ENCODE measurements around the gene CARF.
A peak's percentile ranks its signal among the peaks of the same experiment; 100 is the strongest.
"Not testable (repeated sequence)": the region's sequence is repeated elsewhere in the genome, so short reads cannot be mapped to it uniquely, and the experiment has no call there.

CARF gene

DNA sequence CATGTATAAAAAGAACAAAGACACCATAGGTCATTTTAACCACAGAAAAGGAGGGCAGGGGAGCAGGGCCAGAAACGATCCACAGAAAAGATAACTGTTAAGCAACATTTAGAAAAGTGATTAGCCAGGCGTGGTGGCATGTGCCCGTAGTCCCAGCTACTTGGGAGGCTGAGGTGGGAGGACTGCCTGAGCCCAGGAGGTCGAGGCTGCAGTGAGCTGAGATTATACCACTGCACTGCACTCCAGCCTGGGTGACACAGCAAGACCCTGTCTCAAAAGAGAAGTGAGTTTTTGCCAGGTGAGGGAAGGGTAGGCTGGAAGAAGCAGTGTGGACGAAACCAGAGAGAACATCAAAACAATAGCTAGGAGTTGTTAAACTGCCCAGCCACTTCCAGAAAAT, 3.9 kb upstream of the CARF start:
- Histone ChIP-seq H3K27ac (ENCODE audit: low read depth, low read length) (no peak overlapping the region), H3K9ac (ENCODE audit: low read depth in 1 of 2, low read length in 2 of 2) (no peak overlapping the region), H3K27me3 (ENCODE audit: control insufficient read depth in 1 of 2, insufficient read depth in 2 of 2, low read length in 2 of 2) (no peaks in the 10 kb centered on the region), H3K4me1 (ENCODE audit: control insufficient read depth in 1 of 2, insufficient read depth in 2 of 2, low read length in 2 of 2) (peaks cover 5 to 8% of the 10 kb centered on the region in 2 donors), H3K4me3 (ENCODE audit: low read depth in 1 of 2, low read length in 2 of 2) (no peak overlapping the region), H3K9me3 (ENCODE audit: control insufficient read depth in 1 of 2, low read length in 2 of 2) (no peaks in the 10 kb centered on the region), H3K36me3 (ENCODE audit: control insufficient read depth in 1 of 2, insufficient read depth in 2 of 2, low read length in 2 of 2) (peaks cover 0 to 11% of the 10 kb centered on the region in 2 donors)

DNA sequence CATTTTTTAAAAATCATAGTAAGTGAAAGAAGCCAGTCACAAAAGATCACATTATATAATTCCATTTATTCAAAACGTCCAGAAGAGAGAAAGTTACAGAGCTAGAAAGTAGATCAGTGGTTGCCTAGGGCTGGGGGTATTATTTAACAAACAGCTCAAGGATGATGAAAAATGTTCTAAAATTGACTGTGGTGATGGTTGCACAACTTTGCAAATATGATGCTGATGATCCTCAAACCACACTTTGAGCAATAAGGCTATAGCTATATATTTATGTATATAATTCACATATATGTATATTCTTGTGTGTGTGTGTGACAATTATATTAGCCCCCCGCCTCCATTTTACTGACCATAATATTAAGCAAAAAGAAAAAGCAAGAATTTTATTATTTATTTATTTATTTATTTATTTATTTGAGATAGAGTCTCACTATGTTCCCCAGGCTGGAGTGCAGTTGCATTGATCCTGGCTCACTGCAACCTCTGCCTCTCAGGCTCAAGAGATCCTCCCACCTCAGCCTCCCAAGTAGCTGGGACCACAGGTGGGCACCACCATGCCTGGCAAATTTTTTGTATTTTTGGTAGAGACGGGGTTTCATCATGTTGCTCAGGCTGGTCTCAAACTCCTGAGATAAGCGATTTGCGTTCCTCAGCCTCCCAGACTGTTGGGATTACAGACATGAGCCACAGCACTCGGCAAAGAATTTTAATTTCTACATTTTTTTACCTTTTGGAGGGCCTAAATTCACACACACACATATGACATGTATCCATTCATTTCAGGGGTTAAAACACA, 2.5 kb upstream of the CARF start:
- Histone ChIP-seq H3K27ac (ENCODE audit: low read depth, low read length) (no peak overlapping the region), H3K9me3 (ENCODE audit: control insufficient read depth in 1 of 2, low read length in 2 of 2) (no peaks in the 10 kb centered on the region), H3K9ac (ENCODE audit: low read depth in 1 of 2, low read length in 2 of 2) (no peak overlapping the region), H3K27me3 (ENCODE audit: control insufficient read depth in 1 of 2, insufficient read depth in 2 of 2, low read length in 2 of 2) (no peaks in the 10 kb centered on the region), H3K4me3 (ENCODE audit: low read depth in 1 of 2, low read length in 2 of 2) (peak overlapping the region; percentile 8 to 100), H3K36me3 (ENCODE audit: control insufficient read depth in 1 of 2, insufficient read depth in 2 of 2, low read length in 2 of 2) (peaks cover 0 to 11% of the 10 kb centered on the region in 2 donors), H3K4me1 (ENCODE audit: control insufficient read depth in 1 of 2, insufficient read depth in 2 of 2, low read length in 2 of 2) (peaks cover 5 to 8% of the 10 kb centered on the region in 2 donors)

DNA sequence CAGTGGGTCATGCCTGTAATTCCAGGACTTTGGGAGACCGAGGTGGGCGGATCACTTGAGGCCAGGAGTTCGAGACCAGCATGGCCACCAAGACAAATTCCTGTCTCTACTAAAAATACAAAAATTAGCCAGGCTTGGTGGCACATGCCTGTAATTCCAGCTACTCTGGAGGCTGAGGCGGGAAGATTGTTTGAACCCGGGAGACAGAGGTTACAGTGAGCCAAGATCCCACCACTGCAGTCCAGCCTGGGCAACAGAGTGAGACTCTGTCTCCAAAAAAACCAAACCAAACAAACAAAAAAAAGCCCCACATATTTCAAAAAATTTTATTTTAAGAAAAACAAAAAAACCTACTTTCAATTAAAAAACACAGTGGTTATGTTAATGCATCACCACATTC, 1.8 kb upstream of the CARF start:
- H3K4me3 ChIP-seq (ENCODE audit: low read depth in 1 of 2, low read length in 2 of 2): peak overlapping the region; percentile 95 to 100
- H3K9me3 ChIP-seq (ENCODE audit: control insufficient read depth in 1 of 2, low read length in 2 of 2); H3K4me1 ChIP-seq (ENCODE audit: control insufficient read depth in 1 of 2, insufficient read depth in 2 of 2, low read length in 2 of 2); H3K27me3 ChIP-seq (ENCODE audit: control insufficient read depth in 1 of 2, insufficient read depth in 2 of 2, low read length in 2 of 2); H3K27ac ChIP-seq (ENCODE audit: low read depth, low read length): not testable (repeated sequence)
- H3K9ac ChIP-seq (ENCODE audit: low read depth in 1 of 2, low read length in 2 of 2): peak overlapping the region in 1 of 2 donors; percentile 29
- H3K36me3 ChIP-seq (ENCODE audit: control insufficient read depth in 1 of 2, insufficient read depth in 2 of 2, low read length in 2 of 2): peaks cover 0 to 11% of the 10 kb centered on the region in 2 donors

DNA sequence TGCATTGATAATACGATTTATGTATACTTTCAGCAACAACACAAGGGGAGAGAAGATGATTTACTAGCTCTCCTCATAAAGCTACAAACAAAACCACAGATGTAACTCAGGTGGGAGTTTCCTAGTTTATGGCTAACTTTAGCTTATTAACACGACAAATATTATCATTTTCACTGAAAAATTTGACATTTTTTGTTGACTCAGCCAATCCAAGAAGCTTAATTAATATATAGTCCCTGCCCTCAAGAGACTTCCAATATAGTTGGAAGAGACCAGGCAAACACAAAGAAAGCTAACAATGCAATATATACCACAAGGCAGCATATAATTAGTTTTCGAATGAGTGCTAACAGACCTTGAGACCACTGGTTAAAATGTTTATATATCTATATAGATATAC, 1.4 kb upstream of the CARF start:
- H3K27ac ChIP-seq (ENCODE audit: low read depth, low read length): no peak overlapping the region
- H3K4me3 ChIP-seq (ENCODE audit: low read depth in 1 of 2, low read length in 2 of 2): peak overlapping the region; percentile 95 to 100
- H3K9ac ChIP-seq (ENCODE audit: low read depth in 1 of 2, low read length in 2 of 2): peak overlapping the region; percentile 73 to 96

DNA sequence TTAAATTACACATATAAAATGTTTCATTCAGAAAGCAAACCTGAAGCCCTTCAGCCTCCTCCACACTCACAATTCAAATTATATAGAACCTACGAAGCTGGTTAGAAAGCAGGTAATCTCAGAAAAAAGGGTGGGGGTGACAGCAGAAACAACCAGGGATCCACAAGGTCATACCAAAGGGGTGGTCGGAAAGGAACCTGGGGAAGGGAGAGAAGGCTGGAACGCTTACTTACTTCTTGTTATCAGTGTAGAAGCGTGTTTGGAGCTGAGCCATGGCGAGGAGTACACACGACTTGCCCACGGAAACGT, 918 bp upstream of the CARF start:
- H3K27ac ChIP-seq (ENCODE audit: low read depth, low read length): peak overlapping the region; percentile 23
- peaks cover 0 to 11% of the 10 kb centered on the region in 2 donors for H3K36me3 ChIP-seq (ENCODE audit: control insufficient read depth in 1 of 2, insufficient read depth in 2 of 2, low read length in 2 of 2)
- H3K9me3 ChIP-seq (ENCODE audit: control insufficient read depth in 1 of 2, low read length in 2 of 2): no peaks in the 10 kb centered on the region
- peak overlapping the region; percentile 95 to 100 for H3K4me3 ChIP-seq (ENCODE audit: low read depth in 1 of 2, low read length in 2 of 2)
- H3K27me3 ChIP-seq (ENCODE audit: control insufficient read depth in 1 of 2, insufficient read depth in 2 of 2, low read length in 2 of 2): no peaks in the 10 kb centered on the region
- H3K9ac ChIP-seq (ENCODE audit: low read depth in 1 of 2, low read length in 2 of 2): peak overlapping the region; percentile 73 to 96
- peaks cover 5 to 8% of the 10 kb centered on the region in 2 donors for H3K4me1 ChIP-seq (ENCODE audit: control insufficient read depth in 1 of 2, insufficient read depth in 2 of 2, low read length in 2 of 2)

More for the DNA sequence above, 1.4 kb upstream of the CARF start:
- H3K4me1 ChIP-seq (ENCODE audit: control insufficient read depth in 1 of 2, insufficient read depth in 2 of 2, low read length in 2 of 2): peaks cover 5 to 8% of the 10 kb centered on the region in 2 donors
- peaks cover 0 to 11% of the 10 kb centered on the region in 2 donors for H3K36me3 ChIP-seq (ENCODE audit: control insufficient read depth in 1 of 2, insufficient read depth in 2 of 2, low read length in 2 of 2)
- H3K9me3 ChIP-seq (ENCODE audit: control insufficient read depth in 1 of 2, low read length in 2 of 2): no peaks in the 10 kb centered on the region
- no peaks in the 10 kb centered on the region for H3K27me3 ChIP-seq (ENCODE audit: control insufficient read depth in 1 of 2, insufficient read depth in 2 of 2, low read length in 2 of 2)

DNA sequence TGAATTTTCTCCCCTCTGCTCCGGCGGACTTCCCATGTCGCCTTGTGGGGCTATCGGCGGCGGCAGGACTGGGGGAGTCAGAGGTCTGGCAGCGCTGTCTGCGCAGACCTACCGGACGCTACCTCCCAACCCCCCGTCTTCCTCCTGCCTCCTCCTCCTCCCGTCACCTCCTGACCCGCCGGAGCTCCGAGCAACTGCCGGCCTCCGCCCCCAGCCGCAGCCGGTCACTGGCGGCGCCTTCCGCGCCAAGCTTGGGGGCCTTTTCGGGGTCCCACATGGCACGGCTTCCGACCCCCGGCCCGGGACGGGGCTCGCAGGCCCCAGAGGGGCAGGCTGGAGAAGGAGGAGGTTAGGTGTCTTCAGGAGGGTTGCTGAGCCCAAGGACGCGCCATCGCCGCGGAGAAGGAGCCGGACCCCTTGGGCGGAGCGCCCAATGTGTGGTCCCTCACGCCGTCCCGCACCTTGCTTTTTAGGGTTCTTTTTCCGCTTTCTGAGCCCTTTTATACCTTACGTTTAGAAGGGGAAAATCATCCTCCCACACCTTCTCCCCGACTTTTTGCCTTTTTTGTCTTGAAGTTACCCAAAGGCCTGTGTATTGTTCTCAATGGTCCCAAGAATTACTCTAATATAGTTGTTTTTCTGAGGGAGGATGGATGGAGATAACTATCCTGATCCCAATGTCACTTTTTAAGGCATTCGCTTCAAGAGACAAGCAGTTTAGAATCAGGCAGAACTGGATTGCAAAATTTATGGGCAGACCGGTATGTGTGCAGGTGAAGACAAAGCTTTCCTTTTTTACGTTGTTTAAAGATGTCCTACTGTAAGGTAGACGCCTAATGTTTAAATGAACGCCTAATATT, 497 bp downstream of the CARF start:
- not testable (repeated sequence) for H3K36me3 ChIP-seq (ENCODE audit: control insufficient read depth in 1 of 2, insufficient read depth in 2 of 2, low read length in 2 of 2); H3K27me3 ChIP-seq (ENCODE audit: control insufficient read depth in 1 of 2, insufficient read depth in 2 of 2, low read length in 2 of 2); H3K4me1 ChIP-seq (ENCODE audit: control insufficient read depth in 1 of 2, insufficient read depth in 2 of 2, low read length in 2 of 2); H3K9me3 ChIP-seq (ENCODE audit: control insufficient read depth in 1 of 2, low read length in 2 of 2)
- H3K9ac ChIP-seq (ENCODE audit: low read depth in 1 of 2, low read length in 2 of 2): peak overlapping the region in 1 of 2 donors; percentile 73
- peak overlapping the region; percentile 65 for H3K27ac ChIP-seq (ENCODE audit: low read depth, low read length)
- H3K4me3 ChIP-seq (ENCODE audit: low read depth in 1 of 2, low read length in 2 of 2): peak overlapping the region; percentile 95 to 100

DNA sequence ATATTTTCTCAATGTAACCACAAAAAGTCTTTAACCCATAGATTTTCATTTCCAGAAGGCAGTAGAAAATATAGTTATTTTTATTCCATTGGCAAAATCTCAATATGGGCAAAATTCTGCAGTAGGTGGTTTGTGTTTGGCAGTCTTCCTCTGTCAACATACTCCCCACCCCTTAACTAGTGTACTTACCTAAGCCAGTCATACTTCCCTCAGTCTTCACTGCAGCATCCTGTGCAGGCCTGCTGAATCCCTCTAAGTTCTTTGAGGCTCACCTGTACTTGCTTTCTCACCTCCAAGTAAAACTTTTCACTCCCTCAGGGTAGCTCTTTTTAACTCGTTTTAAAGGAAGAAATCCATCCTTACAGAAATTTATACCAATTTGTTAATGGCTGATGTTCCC, 6.8 kb downstream of the CARF start:
- Histone ChIP-seq H3K9me3 (ENCODE audit: control insufficient read depth in 1 of 2, low read length in 2 of 2) (peaks cover 0 to 2% of the 10 kb centered on the region in 2 donors), H3K27ac (ENCODE audit: low read depth, low read length) (no peak overlapping the region), H3K27me3 (ENCODE audit: control insufficient read depth in 1 of 2, insufficient read depth in 2 of 2, low read length in 2 of 2) (no peaks in the 10 kb centered on the region), H3K9ac (ENCODE audit: low read depth in 1 of 2, low read length in 2 of 2) (no peak overlapping the region), H3K4me1 (ENCODE audit: control insufficient read depth in 1 of 2, insufficient read depth in 2 of 2, low read length in 2 of 2) (no peaks in the 10 kb centered on the region), H3K36me3 (ENCODE audit: control insufficient read depth in 1 of 2, insufficient read depth in 2 of 2, low read length in 2 of 2) (no peaks in the 10 kb centered on the region), H3K4me3 (ENCODE audit: low read depth in 1 of 2, low read length in 2 of 2) (no peak overlapping the region)

DNA sequence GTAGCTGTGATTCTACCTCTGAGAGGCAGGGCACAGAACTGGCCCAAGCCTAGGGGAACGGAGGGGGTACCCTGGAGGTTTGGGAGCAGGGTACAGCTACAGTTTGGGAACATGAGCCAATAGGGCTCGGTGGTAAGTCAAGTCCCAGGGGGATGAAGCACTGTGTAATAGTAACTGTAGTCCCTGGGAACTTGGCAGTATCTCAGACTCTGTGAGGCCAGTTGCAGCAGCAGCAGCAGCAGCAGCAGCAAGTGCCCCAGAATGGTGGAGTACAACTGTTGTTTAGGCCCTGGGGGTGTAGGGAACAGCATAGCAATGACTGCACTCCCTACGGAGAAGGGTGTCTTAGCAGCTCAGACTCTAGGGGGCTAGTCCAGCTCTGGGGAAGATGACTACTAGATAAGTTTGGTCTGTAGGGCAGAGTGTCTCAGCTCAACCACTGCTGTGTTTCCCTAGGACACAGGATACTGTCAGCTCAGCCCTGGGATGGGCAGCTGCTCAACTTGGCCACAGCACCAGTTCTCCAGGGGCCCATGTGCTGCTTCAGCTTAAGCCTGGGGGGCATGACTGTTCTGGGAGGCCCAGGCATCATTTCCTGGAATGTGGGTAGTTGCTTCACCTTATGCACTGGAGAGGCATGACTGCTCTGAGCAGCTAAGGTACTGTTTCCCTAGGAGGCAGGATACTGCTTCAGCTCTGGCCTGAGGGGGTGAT, 20.5 kb downstream of the CARF start:
- H3K27me3 ChIP-seq (ENCODE audit: control insufficient read depth in 1 of 2, insufficient read depth in 2 of 2, low read length in 2 of 2): no peaks in the 10 kb centered on the region
- no peak overlapping the region for H3K9ac ChIP-seq (ENCODE audit: low read depth in 1 of 2, low read length in 2 of 2)
- H3K4me1 ChIP-seq (ENCODE audit: control insufficient read depth in 1 of 2, insufficient read depth in 2 of 2, low read length in 2 of 2): no peaks in the 10 kb centered on the region
- peaks cover 3 to 11% of the 10 kb centered on the region in 2 donors for H3K36me3 ChIP-seq (ENCODE audit: control insufficient read depth in 1 of 2, insufficient read depth in 2 of 2, low read length in 2 of 2)
- H3K9me3 ChIP-seq (ENCODE audit: control insufficient read depth in 1 of 2, low read length in 2 of 2): no peaks in the 10 kb centered on the region
- no peak overlapping the region for H3K4me3 ChIP-seq (ENCODE audit: low read depth in 1 of 2, low read length in 2 of 2)
- H3K27ac ChIP-seq (ENCODE audit: low read depth, low read length): no peak overlapping the region

DNA sequence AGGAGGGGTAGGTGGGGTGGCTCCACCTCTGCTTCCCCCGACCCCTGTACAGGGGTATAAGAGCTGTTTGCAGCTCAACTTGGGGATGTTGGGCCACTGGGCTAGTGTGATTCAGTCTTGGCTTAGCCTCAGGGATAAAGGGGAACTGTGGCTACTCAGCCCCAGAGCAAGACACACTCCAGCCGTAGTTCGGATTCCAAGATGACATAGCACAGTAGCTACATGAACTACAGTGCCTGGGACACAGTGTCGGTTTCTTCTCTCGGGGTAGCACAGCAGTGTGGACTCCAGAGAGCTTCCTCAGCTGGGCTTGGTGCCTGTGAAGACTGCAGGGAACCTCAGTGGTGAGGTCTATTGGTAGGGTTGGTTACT, 21.1 kb downstream of the CARF start:
- no peak overlapping the region for H3K27ac ChIP-seq (ENCODE audit: low read depth, low read length)
- no peak overlapping the region for H3K4me3 ChIP-seq (ENCODE audit: low read depth in 1 of 2, low read length in 2 of 2)
- H3K4me1 ChIP-seq (ENCODE audit: control insufficient read depth in 1 of 2, insufficient read depth in 2 of 2, low read length in 2 of 2): no peaks in the 10 kb centered on the region
- no peak overlapping the region for H3K9ac ChIP-seq (ENCODE audit: low read depth in 1 of 2, low read length in 2 of 2)
- no peaks in the 10 kb centered on the region for H3K9me3 ChIP-seq (ENCODE audit: control insufficient read depth in 1 of 2, low read length in 2 of 2)
- peaks cover 3 to 11% of the 10 kb centered on the region in 2 donors for H3K36me3 ChIP-seq (ENCODE audit: control insufficient read depth in 1 of 2, insufficient read depth in 2 of 2, low read length in 2 of 2)
- no peaks in the 10 kb centered on the region for H3K27me3 ChIP-seq (ENCODE audit: control insufficient read depth in 1 of 2, insufficient read depth in 2 of 2, low read length in 2 of 2)

DNA sequence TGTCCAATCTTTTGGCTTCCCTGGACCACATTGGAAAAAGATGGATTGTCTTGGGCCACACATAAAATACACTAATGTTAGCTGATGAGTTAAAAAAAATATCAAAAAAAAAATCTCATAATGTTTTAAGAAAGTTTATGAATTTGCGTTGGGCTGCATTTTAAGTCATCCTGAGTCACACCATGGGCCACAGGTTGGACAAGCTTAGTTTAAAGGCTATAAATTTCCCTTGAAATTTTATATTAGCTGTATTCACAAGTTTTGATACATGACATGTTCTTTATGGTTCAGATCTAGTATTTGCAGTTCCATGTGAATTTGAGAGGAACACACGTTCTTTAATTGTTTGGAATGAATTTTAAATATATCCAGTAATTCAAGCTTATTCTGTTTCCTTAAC, 21.9 kb downstream of the CARF start:
- Histone ChIP-seq H3K4me3 (ENCODE audit: low read depth in 1 of 2, low read length in 2 of 2) (no peak overlapping the region), H3K27ac (ENCODE audit: low read depth, low read length) (no peak overlapping the region), H3K9me3 (ENCODE audit: control insufficient read depth in 1 of 2, low read length in 2 of 2) (no peaks in the 10 kb centered on the region), H3K4me1 (ENCODE audit: control insufficient read depth in 1 of 2, insufficient read depth in 2 of 2, low read length in 2 of 2) (no peaks in the 10 kb centered on the region), H3K36me3 (ENCODE audit: control insufficient read depth in 1 of 2, insufficient read depth in 2 of 2, low read length in 2 of 2) (peaks cover 7 to 11% of the 10 kb centered on the region in 2 donors), H3K9ac (ENCODE audit: low read depth in 1 of 2, low read length in 2 of 2) (no peak overlapping the region), H3K27me3 (ENCODE audit: control insufficient read depth in 1 of 2, insufficient read depth in 2 of 2, low read length in 2 of 2) (no peaks in the 10 kb centered on the region)
